Measurements from ENCODE around the gene RANBP9. TPM values are rescaled to one million over a fixed set of nuclear protein-coding genes. Genes with fewer than 3 reads are reported as not detected.

RANBP9 gene
- total RNA-seq, 1 experiment from 2014 or later = 44.5 TPM

DNA sequence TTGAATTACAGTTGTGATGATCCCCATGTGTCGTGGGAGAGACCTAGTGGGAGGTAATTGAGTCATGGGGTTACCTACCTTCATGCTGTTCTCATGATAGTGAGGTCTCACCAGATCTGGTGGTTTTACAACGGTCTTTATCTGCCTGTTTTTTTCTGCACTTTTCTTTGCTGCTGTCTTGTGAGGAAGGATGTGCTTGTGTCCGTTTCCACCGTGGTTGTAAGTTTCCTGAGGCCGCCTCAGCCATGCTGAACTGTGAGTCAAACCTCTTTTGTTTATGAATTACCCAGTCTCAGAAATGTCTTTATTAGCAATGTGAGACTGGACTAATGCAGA lies 6.5 kb upstream of the RANBP9 start:
- Histone ChIP-seq H3K27me3 (ENCODE audit: control insufficient read depth, insufficient read depth, low read length) (no peaks in the 10 kb centered on the region), H3K9me3 (ENCODE audit: control insufficient read depth, insufficient read depth, low read depth, low read length) (no peaks in the 10 kb centered on the region), H3K4me1 (ENCODE audit: control insufficient read depth, insufficient read depth, low read length) (no peaks in the 10 kb centered on the region), H3K36me3 (ENCODE audit: control insufficient read depth, insufficient read depth, low read length) (no peaks in the 10 kb centered on the region), H3K4me3 (ENCODE audit: low read depth in 2 of 2, low read length in 2 of 2) (no peak overlapping the region), H3K27ac (ENCODE audit: low read length) (no peak overlapping the region)
- in situ Hi-C loops (cut with HindIII; ENCODE audit: low pct_unique_long_range_greater_than_20kb, low sequenced_read_pairs) = no loop called here
- BruUV-seq (replicated peaks) = no TSS peak
- TF ChIP-seq, protein P1, sequence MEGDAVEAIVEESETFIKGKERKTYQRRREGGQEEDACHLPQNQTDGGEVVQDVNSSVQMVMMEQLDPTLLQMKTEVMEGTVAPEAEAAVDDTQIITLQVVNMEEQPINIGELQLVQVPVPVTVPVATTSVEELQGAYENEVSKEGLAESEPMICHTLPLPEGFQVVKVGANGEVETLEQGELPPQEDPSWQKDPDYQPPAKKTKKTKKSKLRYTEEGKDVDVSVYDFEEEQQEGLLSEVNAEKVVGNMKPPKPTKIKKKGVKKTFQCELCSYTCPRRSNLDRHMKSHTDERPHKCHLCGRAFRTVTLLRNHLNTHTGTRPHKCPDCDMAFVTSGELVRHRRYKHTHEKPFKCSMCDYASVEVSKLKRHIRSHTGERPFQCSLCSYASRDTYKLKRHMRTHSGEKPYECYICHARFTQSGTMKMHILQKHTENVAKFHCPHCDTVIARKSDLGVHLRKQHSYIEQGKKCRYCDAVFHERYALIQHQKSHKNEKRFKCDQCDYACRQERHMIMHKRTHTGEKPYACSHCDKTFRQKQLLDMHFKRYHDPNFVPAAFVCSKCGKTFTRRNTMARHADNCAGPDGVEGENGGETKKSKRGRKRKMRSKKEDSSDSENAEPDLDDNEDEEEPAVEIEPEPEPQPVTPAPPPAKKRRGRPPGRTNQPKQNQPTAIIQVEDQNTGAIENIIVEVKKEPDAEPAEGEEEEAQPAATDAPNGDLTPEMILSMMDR (IDR thresholded peaks at IDR 0.05) = no peak
- TF ChIP-seq, protein P2, sequence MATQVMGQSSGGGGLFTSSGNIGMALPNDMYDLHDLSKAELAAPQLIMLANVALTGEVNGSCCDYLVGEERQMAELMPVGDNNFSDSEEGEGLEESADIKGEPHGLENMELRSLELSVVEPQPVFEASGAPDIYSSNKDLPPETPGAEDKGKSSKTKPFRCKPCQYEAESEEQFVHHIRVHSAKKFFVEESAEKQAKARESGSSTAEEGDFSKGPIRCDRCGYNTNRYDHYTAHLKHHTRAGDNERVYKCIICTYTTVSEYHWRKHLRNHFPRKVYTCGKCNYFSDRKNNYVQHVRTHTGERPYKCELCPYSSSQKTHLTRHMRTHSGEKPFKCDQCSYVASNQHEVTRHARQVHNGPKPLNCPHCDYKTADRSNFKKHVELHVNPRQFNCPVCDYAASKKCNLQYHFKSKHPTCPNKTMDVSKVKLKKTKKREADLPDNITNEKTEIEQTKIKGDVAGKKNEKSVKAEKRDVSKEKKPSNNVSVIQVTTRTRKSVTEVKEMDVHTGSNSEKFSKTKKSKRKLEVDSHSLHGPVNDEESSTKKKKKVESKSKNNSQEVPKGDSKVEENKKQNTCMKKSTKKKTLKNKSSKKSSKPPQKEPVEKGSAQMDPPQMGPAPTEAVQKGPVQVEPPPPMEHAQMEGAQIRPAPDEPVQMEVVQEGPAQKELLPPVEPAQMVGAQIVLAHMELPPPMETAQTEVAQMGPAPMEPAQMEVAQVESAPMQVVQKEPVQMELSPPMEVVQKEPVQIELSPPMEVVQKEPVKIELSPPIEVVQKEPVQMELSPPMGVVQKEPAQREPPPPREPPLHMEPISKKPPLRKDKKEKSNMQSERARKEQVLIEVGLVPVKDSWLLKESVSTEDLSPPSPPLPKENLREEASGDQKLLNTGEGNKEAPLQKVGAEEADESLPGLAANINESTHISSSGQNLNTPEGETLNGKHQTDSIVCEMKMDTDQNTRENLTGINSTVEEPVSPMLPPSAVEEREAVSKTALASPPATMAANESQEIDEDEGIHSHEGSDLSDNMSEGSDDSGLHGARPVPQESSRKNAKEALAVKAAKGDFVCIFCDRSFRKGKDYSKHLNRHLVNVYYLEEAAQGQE (IDR thresholded peaks at IDR 0.05; ENCODE audit: insufficient read depth in 1 of 2, low read depth in 2 of 2, low read length in 1 of 2) = no peak
- TF ChIP-seq TCF7L2 (IDR thresholded peaks at IDR 0.05; ENCODE audit: low read depth, low read length) = no peak
- no peak for TF ChIP-seq POLR2AphosphoS5 (IDR thresholded peaks at IDR 0.05; ENCODE audit: low read depth, low read length)
- TF ChIP-seq SIN3A (IDR thresholded peaks at IDR 0.05; ENCODE audit: borderline replicate concordance, insufficient read depth, low read depth, low read length) = no peak
- ChIA-PET CTCF (no interaction called here), POLR2A (no interaction called here)
- DNase-seq (ENCODE audit: low read depth, low spot score) (no peak), ATAC-seq (no peak)
- intact Hi-C loops (cut with micrococcal nuclease; ENCODE audit: unreplicated experiment) = no loop called here

DNA sequence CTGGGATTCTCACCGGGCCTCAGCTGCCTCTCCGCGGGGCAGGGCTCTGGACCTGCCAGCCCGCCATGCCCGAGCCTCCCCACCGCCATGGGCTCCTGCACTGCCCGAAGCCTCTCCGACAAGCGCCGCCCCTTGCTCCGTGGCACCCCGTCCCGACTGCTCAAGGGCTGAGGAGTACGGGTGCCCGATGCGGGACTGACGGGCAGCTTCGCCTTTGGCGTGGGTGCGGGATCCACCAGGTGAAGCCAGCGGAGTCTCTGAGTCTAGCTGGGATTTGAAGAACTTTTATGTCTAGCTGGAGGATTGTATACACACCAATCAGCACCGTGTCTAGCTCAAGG lies 5.3 kb upstream of the RANBP9 start:
- Histone ChIP-seq H3K27ac (ENCODE audit: low read length) (no peak overlapping the region), H3K4me1 (ENCODE audit: control insufficient read depth, insufficient read depth, low read length) (peaks cover 6% of the 10 kb centered on the region), H3K9me3 (ENCODE audit: control insufficient read depth, insufficient read depth, low read depth, low read length) (no peaks in the 10 kb centered on the region), H3K4me3 (ENCODE audit: low read depth in 2 of 2, low read length in 2 of 2) (no peak overlapping the region), H3K27me3 (ENCODE audit: control insufficient read depth, insufficient read depth, low read length) (no peaks in the 10 kb centered on the region), H3K36me3 (ENCODE audit: control insufficient read depth, insufficient read depth, low read length) (no peaks in the 10 kb centered on the region; the same call in 1 of the 2 replicates)
- in situ Hi-C loops (cut with HindIII; ENCODE audit: low pct_unique_long_range_greater_than_20kb, low sequenced_read_pairs) = no loop called here
- POLR2A ChIA-PET = no interaction called here
- ATAC-seq (no peak), DNase-seq (ENCODE audit: low read depth, low spot score) (no peak)
- CTCF ChIA-PET = no interaction called here
- TF ChIP-seq, protein P1 (IDR thresholded peaks at IDR 0.05) = no peak
- TF ChIP-seq TCF7L2 (IDR thresholded peaks at IDR 0.05; ENCODE audit: low read depth, low read length) (no peak), POLR2AphosphoS5 (IDR thresholded peaks at IDR 0.05; ENCODE audit: low read depth, low read length) (no peak), SIN3A (IDR thresholded peaks at IDR 0.05; ENCODE audit: borderline replicate concordance, insufficient read depth, low read depth, low read length) (no peak)
- TF ChIP-seq, protein P2 (IDR thresholded peaks at IDR 0.05; ENCODE audit: insufficient read depth in 1 of 2, low read depth in 2 of 2, low read length in 1 of 2) = no peak
- BruUV-seq (replicated peaks) = no TSS peak
- intact Hi-C loops (cut with micrococcal nuclease; ENCODE audit: unreplicated experiment) = no loop called here

Measured in Panc1 (cell line).